IPS DF 4.7 (cell line): ENCODE data around the gene FAM53A.

ENCODE experiments used
- DNase-seq: peaks from one replicate; pipeline ENCODE4 v3.0.0-alpha.2; 2013; ENCODE audit warnings: low spot score; ENCODE audit errors: extremely low read depth

Gene FAM53A

GRCh38 chr4:1623821-1624518 lies 60.1 kb downstream of the FAM53A start:
- DNase-seq = no peak

DNA sequence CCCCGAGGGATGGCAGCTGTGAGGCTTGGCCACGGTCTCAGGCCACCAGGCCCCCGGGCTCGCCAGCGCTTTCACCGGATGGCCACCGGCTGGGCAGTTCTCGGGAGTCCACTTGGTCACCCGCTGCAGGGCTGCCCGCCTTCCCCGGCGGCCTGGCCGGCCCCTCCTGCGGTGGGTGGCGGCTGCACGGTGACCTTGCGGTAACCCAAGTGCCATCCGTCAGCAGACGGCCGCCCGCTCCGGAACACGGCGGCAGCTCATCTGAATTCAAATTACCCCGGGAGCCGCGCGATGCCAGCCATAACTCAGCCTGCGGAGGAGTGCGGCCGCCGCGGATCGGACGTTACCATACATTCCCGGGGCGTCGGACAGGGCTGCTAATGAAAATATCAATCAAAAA lies 60.7 kb downstream of the FAM53A start:
- no peak for DNase-seq

DNA sequence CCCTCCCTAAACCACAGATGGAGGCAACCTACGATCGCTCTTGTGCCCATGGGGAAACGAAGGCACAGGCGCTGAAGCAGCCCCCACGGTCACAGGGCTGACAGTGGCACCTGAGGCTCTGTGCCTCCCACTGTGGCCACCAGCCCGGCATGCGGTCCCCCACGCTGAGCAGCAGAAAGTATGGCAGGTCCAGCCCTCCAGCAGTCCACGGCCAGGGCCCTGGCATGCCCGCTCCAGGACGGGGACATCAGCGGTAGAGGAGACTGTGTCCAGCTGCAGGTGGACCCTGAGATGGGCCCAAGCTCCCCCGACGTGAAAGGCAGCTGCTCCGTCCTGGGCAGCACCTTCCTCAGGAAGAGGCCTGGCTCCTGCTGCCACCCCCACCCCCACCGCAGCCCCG lies 61.2 kb downstream of the FAM53A start:
- no peak for DNase-seq

GRCh38 chr4:1622238-1622637 lies 61.9 kb downstream of the FAM53A start:
- no peak for DNase-seq

DNA sequence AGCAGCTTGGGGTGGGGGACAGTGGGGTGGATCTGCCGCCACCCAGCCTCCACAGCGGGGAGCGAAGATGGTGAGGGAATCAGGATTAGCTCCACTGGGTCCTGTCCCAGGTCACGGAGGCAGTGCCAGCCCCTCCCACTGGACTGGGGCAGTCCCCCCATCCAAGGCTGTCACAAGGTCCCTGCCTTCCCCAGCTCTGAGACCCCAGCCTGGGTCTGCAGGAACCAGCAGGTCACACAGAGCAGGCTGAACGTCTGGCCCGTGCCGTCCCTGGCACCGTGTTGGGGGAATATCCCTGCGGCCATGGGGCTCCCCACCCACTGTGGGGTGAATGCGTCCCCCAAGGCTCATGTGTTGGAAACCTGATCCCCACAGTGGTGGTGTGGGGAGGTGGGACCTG lies 62.6 kb downstream of the FAM53A start:
- DNase-seq = no peak

DNA sequence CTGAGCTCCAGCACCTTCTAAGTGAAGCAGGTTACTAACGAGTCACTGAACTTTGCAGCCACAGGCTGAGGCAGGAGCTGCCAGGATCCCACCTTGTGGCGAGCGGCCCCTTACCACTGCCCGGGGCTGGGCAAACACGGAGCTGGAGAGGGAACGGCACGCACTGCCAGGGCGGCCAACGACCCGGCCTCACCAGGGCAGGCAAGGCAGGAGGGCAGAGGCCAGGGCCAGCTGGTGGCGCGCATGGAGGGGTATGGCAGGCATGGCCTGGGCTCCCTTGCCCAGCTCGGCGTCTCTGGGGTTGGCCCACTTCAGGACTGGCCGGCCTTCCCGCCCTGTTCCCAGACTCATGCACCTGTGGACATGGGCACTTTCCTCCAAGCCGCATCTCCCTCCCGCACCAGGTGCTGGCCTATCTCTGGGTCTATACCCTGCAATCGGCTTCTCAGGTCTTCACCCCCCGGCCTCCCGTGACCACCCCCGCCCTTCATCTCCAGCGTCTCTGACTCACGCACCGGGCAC lies 64.9 kb downstream of the FAM53A start:
- DNase-seq = no peak

GRCh38 chr4:1618438-1618837 lies 65.7 kb downstream of the FAM53A start:
- no peak for DNase-seq

DNA sequence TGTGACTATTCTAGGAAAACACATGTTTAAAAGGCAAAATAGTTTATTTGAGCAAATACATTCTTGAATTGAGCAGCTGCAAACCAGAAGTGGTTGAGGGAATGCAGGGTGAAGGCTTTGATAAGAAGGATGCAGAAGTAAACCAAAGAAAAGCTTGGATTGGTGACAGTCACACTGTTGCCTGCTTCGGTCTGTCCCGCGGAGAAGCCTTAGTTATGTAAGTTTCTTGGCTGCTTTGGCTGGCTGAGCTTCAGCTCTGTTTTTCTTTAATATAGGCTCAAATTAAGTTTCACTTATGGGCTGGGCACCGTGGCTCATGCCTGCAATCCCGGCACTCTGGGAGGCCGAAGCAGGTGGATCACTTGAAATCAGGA lies 67.6 kb downstream of the FAM53A start:
- DNase-seq = no peak

GRCh38 chr4:1615786-1616556 lies 68.1 kb downstream of the FAM53A start:
- DNase-seq = no peak

GRCh38 chr4:1614854-1615595 lies 69.1 kb downstream of the FAM53A start:
- no peak for DNase-seq

DNA sequence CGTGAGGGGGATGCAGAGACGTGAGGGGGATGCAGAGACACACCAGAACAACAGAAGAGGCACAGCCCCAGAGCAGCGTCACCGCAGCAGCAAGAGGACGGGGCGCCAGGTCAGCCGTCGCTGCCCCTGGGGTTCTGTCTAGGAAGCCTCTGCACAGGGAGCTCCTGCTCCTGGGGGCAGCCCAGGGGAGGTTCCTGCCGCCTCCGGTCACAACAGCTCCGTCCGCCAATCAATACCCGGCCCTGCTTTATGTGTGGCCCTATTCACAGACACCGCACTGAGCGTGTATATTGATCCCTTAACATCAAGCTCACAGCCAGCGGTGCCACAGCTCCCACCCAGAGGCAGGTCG lies 69.6 kb downstream of the FAM53A start:
- DNase-seq = no peak

DNA sequence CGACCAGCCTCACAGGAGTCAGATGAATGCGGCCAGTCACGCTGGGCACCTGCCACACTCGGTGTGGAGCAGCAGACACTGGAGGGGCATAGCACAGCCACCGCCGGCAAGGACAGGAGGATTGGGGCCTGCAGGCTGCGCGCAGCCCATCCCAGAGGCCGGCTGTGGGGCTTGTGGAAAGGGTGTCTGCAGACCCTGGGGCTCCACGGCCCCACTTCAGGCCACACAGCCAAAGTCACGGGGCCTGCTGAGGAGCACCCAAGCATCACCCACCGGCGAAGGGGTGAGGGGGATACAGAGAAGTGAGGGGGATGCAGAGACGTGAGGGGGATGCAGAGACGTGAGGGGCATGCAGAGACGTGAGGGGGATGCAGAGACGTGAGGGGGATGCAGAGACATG lies 70.1 kb downstream of the FAM53A start:
- no peak for DNase-seq

- no peak for DNase-seq
Measured at GRCh38 chr4:1613099-1613495, 71.0 kb downstream of the FAM53A start.

- DNase-seq = no peak
Measured at GRCh38 chr4:1612278-1613098, 71.6 kb downstream of the FAM53A start.

GRCh38 chr4:1611501-1611870 lies 72.6 kb downstream of the FAM53A start:
- no peak for DNase-seq

- DNase-seq = no peak
Measured at GRCh38 chr4:1610791-1611500, 73.2 kb downstream of the FAM53A start.

DNA sequence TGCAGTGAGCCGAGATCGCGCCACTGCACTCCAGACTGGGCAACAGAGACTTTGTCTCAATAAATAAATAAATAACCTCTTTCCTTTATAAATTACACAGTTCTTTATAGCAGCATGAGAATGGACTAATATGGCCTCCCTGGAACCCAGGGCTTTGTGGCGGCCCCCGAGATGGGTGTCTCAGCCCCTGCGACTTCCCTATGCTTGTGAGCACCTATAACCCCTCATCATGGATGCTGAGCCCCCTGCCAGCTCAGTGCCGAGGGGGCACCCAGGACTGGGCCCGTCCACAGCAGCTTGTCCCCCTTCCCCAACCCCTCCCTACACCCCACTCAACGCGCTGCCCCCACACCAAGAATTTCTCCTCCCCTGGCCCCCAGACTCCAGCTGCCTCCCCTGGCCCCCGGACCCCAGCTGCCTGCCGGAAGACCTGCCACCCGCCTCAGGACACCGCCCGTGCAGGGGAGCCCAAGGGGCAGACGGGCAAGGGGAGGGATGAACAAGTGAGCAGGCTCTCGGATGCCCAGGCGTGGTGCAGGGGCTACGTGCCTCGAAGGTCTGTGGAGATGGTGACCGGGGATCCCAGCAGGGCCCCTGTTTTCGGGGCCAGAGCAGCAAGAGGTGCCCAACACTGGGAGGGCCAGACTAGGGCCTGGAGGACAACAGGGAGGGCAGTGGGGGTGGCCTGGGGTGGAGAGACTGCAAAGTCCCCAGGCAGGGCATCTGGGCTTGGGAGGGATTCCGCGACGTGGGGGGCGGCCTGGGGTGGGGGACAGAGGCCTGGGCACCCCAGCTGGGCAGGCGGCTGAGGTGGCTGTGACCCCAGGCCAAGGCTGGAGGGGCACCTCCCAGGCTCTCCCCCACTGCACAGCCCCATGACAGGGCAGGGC lies 74.0 kb downstream of the FAM53A start:
- no peak for DNase-seq

DNA sequence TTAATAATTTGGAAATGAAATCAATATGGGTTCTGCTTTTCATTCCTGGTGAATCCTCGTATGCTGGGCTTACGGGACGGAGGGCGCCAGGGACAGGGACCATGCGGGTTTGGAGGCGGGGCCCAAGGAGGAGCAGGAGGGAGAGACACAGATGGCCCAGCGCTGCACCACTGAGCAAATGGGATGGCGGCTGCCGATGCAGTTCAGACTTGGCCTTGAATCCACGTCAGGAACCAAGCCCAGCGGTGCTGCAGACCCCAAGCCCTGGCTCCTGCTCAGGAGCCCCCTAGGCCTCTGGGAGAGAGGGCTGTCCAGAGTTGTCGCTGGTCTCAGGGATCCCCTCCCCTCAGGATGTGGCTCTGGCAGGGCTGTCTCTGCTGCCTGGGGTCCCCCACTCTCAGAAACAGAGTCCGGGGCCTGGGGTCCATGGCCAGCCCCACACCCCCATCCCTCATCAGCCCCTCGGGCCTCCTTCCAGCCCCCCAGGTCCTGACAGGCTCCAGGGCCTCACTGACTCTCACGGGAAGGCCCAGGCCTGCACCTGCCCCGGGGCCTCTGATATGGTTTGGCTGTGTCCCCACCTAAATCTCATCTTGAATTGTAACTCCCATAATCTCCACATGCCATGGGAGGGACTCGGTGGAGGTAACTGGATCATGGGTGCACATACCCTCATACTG lies 75.2 kb downstream of the FAM53A start:
- no peak for DNase-seq

- no peak for DNase-seq
Measured at GRCh38 chr4:1608196-1608820, 75.8 kb downstream of the FAM53A start.
